Right renal pelvis (tissue), 4 donors: ENCODE results near the gene HAPLN2. TPM values are rescaled to one million over a fixed set of nuclear protein-coding genes. Genes with fewer than 3 reads are reported as not detected.

Source experiments
- polyA plus RNA-seq, 4 donors: library from polyadenylated mRNA; unstranded; fragments of 120-200 nt; gene quantifications; one replicate each; pipeline ENCODE4 v1.2.1, GENCODE V29; 2013; ENCODE audit not compliant: insufficient read length in 4 of 4

HAPLN2 gene
- polyA plus RNA-seq, 4 donors, result 0.11 to 0.45 (median 0.42) TPM

Other genes with a start within 250 kb of the HAPLN2 start
- 10 to 100 TPM; 23.3 to 24.8 (median 24.3) TPM for gene MEF2D, start 118.6 kb upstream of the HAPLN2 start, polyA plus RNA-seq
- gene IQGAP3, start 46.9 kb upstream of the HAPLN2 start, polyA plus RNA-seq, result 10 to 100 TPM; 11.2 to 13.2 (median 12.3) TPM
- 1 to 10 TPM in 2 of 4 donors, under 1 TPM in 2; 0.86 to 1.3 (median 1.0) TPM for gene TTC24, start 39.7 kb upstream of the HAPLN2 start, polyA plus RNA-seq
- gene NAXE, start 27.6 kb upstream of the HAPLN2 start, polyA plus RNA-seq, result 10 to 100 TPM; 74.4 to 84.1 (median 81.6) TPM
- 10 to 100 TPM; 30.2 to 33.7 (median 31.4) TPM for gene GPATCH4, start 17.9 kb upstream of the HAPLN2 start, polyA plus RNA-seq
- gene BCAN, start 22.7 kb downstream of the HAPLN2 start, polyA plus RNA-seq, result under 1 TPM in 3 of 4 donors, not detected in 1; 0.12 to 0.58 (median 0.13) TPM
- gene NES, start 58.0 kb downstream of the HAPLN2 start, polyA plus RNA-seq, result 100 to 1,000 TPM; 153 to 160 (median 156) TPM
- gene CRABP2, start 86.2 kb downstream of the HAPLN2 start, polyA plus RNA-seq, result 100 to 1,000 TPM in 1 of 4 donors, 10 to 100 TPM in 3; 69.1 to 106 (median 83.1) TPM
- gene METTL25B, start 109.1 kb downstream of the HAPLN2 start, polyA plus RNA-seq, result 10 to 100 TPM; 29.9 to 36.6 (median 34.6) TPM
- gene ISG20L2, start 109.4 kb downstream of the HAPLN2 start, polyA plus RNA-seq, result 10 to 100 TPM; 44.0 to 50.0 (median 45.3) TPM
- 10 to 100 TPM; 68.4 to 75.1 (median 72.3) TPM for gene MRPL24, start 121.7 kb downstream of the HAPLN2 start, polyA plus RNA-seq
- gene HDGF, start 132.3 kb downstream of the HAPLN2 start, polyA plus RNA-seq, result 100 to 1,000 TPM; 261 to 286 (median 283) TPM
- 100 to 1,000 TPM; 107 to 140 (median 125) TPM for gene PRCC, start 148.1 kb downstream of the HAPLN2 start, polyA plus RNA-seq
- gene SH2D2A, start 197.4 kb downstream of the HAPLN2 start, polyA plus RNA-seq, result under 1 TPM; 0.71 to 0.79 (median 0.76) TPM
- gene INSRR, start 239.7 kb downstream of the HAPLN2 start, polyA plus RNA-seq, result 1 to 10 TPM; 1.5 to 2.8 (median 1.8) TPM
- 1 to 10 TPM in 3 of 4 donors, under 1 TPM in 1; 0.98 to 2.1 (median 1.3) TPM for gene NTRK1, start 241.4 kb downstream of the HAPLN2 start, polyA plus RNA-seq